Karpas-422 (cell line): ENCODE data around the gene FIGNL2. TPM values are rescaled to one million over a fixed set of nuclear protein-coding genes. Genes with fewer than 3 reads are reported as not detected.
A peak's percentile ranks its signal among the peaks of the same experiment; 100 is the strongest.

Experiments used
- DNase-seq: peaks from one replicate; pipeline ENCODE4 v3.0.0-alpha.2; 2015
- H2AFZ ChIP-seq: fragments of 200-600 bp; sonication (generic); 2 replicates; pipeline ENCODE4 v1.6.1; 2014; ENCODE audit warnings: antibody characterized with exemption, low read length, mixed read lengths
- H3K27ac ChIP-seq: fragments of 200-600 bp; sonication (generic); 2 replicates; pipeline ENCODE4 v1.5.1; 2014; ENCODE audit warnings: mild to moderate bottlenecking, low read length, moderate library complexity
- H3K27me3 ChIP-seq: fragments of 200-600 bp; sonication (generic); 2 replicates; pipeline ENCODE4 v1.6.1; 2014; ENCODE audit warnings: low read length, mixed read lengths
- H3K36me3 ChIP-seq: fragments of 200-600 bp; sonication (generic); 2 replicates; pipeline ENCODE4 v1.6.1; 2014; ENCODE audit warnings: low read length, mixed read lengths; ENCODE audit not compliant: insufficient read depth
- H3K4me1 ChIP-seq: fragments of 200-600 bp; sonication (generic); 2 replicates; pipeline ENCODE4 v1.6.1; 2014; ENCODE audit warnings: mild to moderate bottlenecking, low read length, mixed read lengths
- H3K4me2 ChIP-seq: fragments of 200-600 bp; sonication (generic); 2 replicates; pipeline ENCODE4 v1.6.1; 2014; ENCODE audit warnings: low read length, low read depth, mild to moderate bottlenecking; ENCODE audit not compliant: poor library complexity, severe bottlenecking
- H3K4me3 ChIP-seq: fragments of 200-600 bp; sonication (generic); 2 replicates; pipeline ENCODE4 v1.5.1; 2014; ENCODE audit warnings: mild to moderate bottlenecking, antibody characterized with exemption, low read length, mixed read lengths
- H3K79me2 ChIP-seq: fragments of 200-600 bp; sonication (generic); 2 replicates; pipeline ENCODE4 v1.6.1; 2014; ENCODE audit warnings: mild to moderate bottlenecking, low read length, mixed read lengths
- H3K9ac ChIP-seq: fragments of 200-600 bp; sonication (generic); 2 replicates; pipeline ENCODE4 v1.6.0; 2014; ENCODE audit warnings: low read length
- H3K9me2 ChIP-seq: fragments of 200-600 bp; sonication (generic), shearing (Covaris generic); replicated peaks from 2 replicates; pipeline ENCODE4 v1.6.0; 2014; ENCODE audit warnings: mild to moderate bottlenecking, low read length, moderate library complexity; ENCODE audit not compliant: insufficient read depth
- H3K9me3 ChIP-seq: fragments of 300-700, 200-600 bp; sonication (generic); 2 replicates; pipeline ENCODE4 v1.6.1; 2014; ENCODE audit warnings: low read length, mixed read lengths
- H4K20me1 ChIP-seq: fragments of 200-600 bp; sonication (generic); 2 replicates; pipeline ENCODE4 v1.6.1; 2014; ENCODE audit warnings: mild to moderate bottlenecking, antibody characterized with exemption, low read length, low read depth; ENCODE audit not compliant: insufficient read depth
- total RNA-seq: library from RNA; depleted of rRNA; stranded (reverse); fragments of >200 nt; shearing (Covaris generic); gene quantifications from 2 replicates; pipeline ENCODE4 v1.2.3, GENCODE V29; 2014; ENCODE audit warnings: low replicate concordance

FIGNL2 gene
- total RNA-seq, 1 experiment from 2014 or later, result not detected

DNA sequence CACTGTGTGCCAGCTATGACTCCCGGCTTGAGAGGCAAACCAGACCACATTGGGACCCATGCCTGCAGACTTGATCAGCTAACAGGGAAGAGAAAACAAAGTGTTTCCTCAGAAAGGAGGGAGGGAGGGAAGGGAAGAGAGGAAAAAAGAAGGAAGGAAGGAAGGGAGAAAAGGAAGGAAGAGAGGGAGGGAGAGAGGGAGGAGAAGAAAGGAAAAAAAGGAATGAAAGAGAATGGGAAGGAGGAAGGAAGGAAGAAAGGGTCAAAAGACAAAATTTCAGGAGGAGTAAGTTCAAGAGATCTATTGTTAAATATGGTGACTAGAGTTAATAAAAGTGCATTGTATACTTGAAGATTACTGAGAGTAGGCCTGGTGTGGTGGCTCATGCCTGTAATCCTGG, 18.9 kb downstream of the FIGNL2 start:
- Histone ChIP-seq H4K20me1 (peaks cover 3% of the 10 kb centered on the region; the same call in 1 of the 2 replicates), H2AFZ (no peak overlapping the region), H3K9me3 (no peaks in the 10 kb centered on the region), H3K36me3 (no peaks in the 10 kb centered on the region), H3K4me3 (no peak overlapping the region), H3K4me2 (no peak overlapping the region), H3K4me1 (no peaks in the 10 kb centered on the region), H3K9ac (no peak overlapping the region), H3K9me2 (no peaks in the 10 kb centered on the region), H3K27me3 (no peaks in the 10 kb centered on the region; the same call in 1 of the 2 replicates), H3K27ac (no peak overlapping the region), H3K79me2 (no peaks in the 10 kb centered on the region)
- DNase-seq, result no peak

DNA sequence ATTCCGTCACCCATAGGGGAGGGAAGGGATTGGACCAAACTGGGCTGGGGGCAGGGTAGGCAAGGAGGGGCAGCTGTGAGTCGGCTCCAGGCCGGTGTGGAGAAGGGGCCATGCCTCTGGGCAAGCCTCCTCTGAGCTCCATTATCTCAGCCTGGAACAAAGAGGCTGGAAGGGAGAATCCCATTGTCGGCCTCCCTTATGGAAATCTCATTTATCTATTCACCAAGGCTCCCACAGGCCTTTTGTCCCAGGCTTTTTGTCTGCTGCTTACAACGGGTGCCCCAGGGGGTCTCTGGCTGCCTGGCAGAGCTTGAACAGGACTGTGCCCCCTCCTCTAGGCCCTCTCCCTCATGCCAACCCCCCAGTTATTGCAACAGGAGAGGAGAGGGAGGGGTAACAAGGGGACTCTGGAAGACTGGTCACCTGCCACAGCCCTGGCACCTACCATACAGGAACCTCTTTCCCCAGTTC, 19.5 kb downstream of the FIGNL2 start:
- H3K9me3 ChIP-seq, result no peaks in the 10 kb centered on the region
- H3K79me2 ChIP-seq, result no peaks in the 10 kb centered on the region
- no peak overlapping the region for H2AFZ ChIP-seq
- DNase-seq, result no peak
- no peak overlapping the region for H3K4me2 ChIP-seq
- no peak overlapping the region for H3K4me3 ChIP-seq
- no peaks in the 10 kb centered on the region for H3K4me1 ChIP-seq
- H3K27me3 ChIP-seq, result no peaks in the 10 kb centered on the region; the same call in 1 of the 2 replicates
- no peak overlapping the region for H3K9ac ChIP-seq
- peaks cover 3% of the 10 kb centered on the region; the same call in 1 of the 2 replicates for H4K20me1 ChIP-seq
- no peak overlapping the region for H3K27ac ChIP-seq
- no peaks in the 10 kb centered on the region for H3K36me3 ChIP-seq
- H3K9me2 ChIP-seq, result no peaks in the 10 kb centered on the region

DNA sequence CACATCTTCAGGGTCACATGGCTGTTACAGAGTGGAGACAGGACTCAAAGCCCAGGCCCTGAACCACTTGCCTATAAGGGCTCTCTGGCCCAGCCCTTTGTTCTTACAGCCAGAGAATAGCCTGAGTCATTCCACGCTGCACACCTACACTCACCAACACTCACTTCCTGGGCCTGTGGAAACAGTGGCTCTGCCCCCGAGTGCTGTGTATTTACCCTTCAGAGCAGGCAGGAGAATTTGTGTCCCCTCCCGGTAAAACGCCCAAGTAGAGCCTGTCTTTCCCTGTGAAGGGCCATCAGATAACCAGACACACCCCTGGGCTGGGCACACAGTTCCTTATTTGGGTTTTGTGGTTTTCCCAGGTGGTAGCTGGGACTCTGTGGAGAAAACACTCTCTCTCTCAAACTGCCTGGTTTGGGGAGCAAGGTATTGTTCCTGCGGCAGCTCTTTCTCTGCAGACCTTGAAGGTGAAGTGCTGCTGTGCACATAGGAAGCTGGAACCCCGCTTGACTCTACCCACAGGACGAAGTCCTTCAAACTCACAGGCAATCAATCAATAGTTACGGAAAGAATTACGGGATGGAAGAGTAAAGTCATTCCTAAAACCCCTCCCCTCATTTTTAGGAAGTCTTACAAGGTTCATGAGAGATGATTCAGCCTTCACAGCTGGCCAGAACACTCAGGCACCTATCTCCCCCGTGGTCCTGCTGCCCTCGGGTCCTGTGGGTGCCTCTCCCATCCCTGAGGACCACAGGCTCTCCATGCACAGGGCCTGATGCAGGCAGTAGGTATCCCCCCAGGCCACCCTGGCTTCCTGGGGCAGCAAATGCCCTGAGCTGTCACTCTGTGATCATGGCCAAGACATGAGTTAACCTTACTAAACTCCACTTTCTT, 20.3 kb downstream of the FIGNL2 start:
- Histone ChIP-seq H2AFZ (no peak overlapping the region), H3K79me2 (no peaks in the 10 kb centered on the region), H3K27ac (no peak overlapping the region), H3K9me3 (no peaks in the 10 kb centered on the region), H4K20me1 (peaks cover 3% of the 10 kb centered on the region; the same call in 1 of the 2 replicates), H3K9ac (no peak overlapping the region), H3K27me3 (no peaks in the 10 kb centered on the region; the same call in 1 of the 2 replicates), H3K4me2 (no peak overlapping the region), H3K9me2 (no peaks in the 10 kb centered on the region), H3K36me3 (no peaks in the 10 kb centered on the region), H3K4me1 (no peaks in the 10 kb centered on the region), H3K4me3 (no peak overlapping the region)
- no peak for DNase-seq

DNA sequence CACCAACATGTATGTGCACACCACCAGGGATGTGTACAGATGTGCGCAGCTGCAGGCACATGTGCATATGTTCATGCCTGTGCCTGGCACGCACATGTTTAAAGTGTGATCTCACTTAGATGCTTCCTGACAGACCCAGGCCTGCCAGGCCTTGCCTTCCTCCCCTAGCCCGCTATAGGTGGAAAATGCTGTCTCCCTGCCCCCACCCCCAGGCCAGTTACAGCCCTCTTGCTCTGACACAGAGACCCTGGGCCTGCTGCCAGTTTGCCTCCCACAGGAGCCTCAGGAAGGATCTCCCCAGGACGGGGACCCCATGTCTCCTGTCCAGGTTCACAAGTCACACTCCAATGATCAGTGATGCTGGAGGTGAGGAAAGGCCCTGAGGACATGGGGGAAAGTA, 21.6 kb downstream of the FIGNL2 start:
- H3K9ac ChIP-seq, result no peak overlapping the region
- no peak overlapping the region for H3K4me2 ChIP-seq

DNA sequence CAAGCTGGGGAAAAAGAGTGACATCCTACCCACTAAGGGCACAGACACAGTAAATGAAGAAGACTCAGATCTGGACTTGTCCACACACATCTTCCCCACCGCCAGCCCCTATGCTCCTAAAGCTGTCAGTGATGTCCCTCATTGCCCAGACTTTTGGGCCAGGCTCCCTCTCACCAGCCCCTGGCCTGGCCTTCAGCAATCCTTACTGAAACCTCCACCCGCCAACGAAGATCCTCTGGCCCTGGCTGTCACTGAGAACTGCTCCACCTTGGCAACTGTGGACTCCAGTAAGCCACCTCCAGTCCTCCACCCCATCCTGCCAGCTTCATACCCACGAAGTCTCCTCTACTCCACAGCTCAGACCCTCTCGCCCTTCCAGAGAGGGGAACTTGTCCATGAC, 23.3 kb downstream of the FIGNL2 start:
- H3K4me2 ChIP-seq, result no peak overlapping the region
- no peak for DNase-seq
- no peaks in the 10 kb centered on the region; the same call in 1 of the 2 replicates for H3K27me3 ChIP-seq

More for the DNA sequence above, 21.6 kb downstream of the FIGNL2 start:
- DNase-seq, result no peak
- Histone ChIP-seq H3K36me3 (no peaks in the 10 kb centered on the region), H3K4me1 (no peaks in the 10 kb centered on the region), H3K79me2 (no peaks in the 10 kb centered on the region), H3K9me2 (no peaks in the 10 kb centered on the region), H3K4me3 (no peak overlapping the region), H4K20me1 (no peaks in the 10 kb centered on the region), H3K9me3 (no peaks in the 10 kb centered on the region), H2AFZ (no peak overlapping the region), H3K27ac (no peak overlapping the region), H3K27me3 (no peaks in the 10 kb centered on the region; the same call in 1 of the 2 replicates)

DNA sequence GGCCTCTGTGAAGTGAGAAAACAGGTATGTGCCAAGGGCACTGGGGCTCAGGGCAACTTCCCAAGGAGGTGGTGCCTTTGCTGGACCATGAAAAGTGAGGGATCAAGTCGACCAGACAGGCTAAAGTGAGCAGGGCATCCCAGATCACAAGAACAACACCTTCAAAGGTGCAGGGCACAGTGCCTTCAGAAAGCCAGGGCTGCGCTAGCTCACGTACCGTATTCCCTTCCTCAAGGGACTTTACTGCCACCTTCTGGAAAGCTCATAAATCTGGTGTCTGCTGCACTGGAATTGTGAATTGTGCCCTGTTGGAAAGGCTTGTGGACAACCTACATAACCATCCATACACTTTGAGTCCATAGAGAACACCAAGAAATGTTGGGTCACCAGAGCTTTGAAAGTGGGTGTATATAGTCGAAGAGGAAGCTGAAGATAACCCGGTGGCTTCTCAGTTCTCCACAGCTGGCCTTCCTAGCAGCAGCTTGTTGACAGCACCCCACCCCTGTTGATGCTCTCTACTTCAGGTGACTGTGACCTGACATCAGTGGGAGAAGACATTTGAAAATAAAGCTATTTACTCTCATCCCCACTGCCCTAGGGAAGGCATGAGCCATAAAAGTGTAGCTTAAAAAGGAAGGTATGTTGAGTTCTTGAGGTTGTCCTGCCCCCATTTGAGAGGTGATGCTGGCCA, 24.5 kb downstream of the FIGNL2 start:
- H3K9me2 ChIP-seq, result no peaks in the 10 kb centered on the region
- H3K4me3 ChIP-seq, result no peak overlapping the region
- H3K9ac ChIP-seq, result no peak overlapping the region
- no peak overlapping the region for H3K4me2 ChIP-seq
- H3K9me3 ChIP-seq, result no peaks in the 10 kb centered on the region
- H3K27me3 ChIP-seq, result no peaks in the 10 kb centered on the region; the same call in 1 of the 2 replicates
- no peaks in the 10 kb centered on the region for H3K36me3 ChIP-seq
- H3K79me2 ChIP-seq, result no peaks in the 10 kb centered on the region
- H4K20me1 ChIP-seq, result no peaks in the 10 kb centered on the region
- no peaks in the 10 kb centered on the region; the same call in 1 of the 2 replicates for H3K4me1 ChIP-seq
- DNase-seq, result peak; percentile 48
- no peak overlapping the region for H2AFZ ChIP-seq
- H3K27ac ChIP-seq, result no peak overlapping the region

More for the DNA sequence above, 23.3 kb downstream of the FIGNL2 start:
- H4K20me1 ChIP-seq, result no peaks in the 10 kb centered on the region
- H3K79me2 ChIP-seq, result no peaks in the 10 kb centered on the region
- H2AFZ ChIP-seq, result no peak overlapping the region
- H3K36me3 ChIP-seq, result no peaks in the 10 kb centered on the region
- H3K27ac ChIP-seq, result no peak overlapping the region
- H3K9ac ChIP-seq, result no peak overlapping the region
- no peaks in the 10 kb centered on the region for H3K9me2 ChIP-seq
- H3K9me3 ChIP-seq, result no peaks in the 10 kb centered on the region
- no peak overlapping the region for H3K4me3 ChIP-seq
- H3K4me1 ChIP-seq, result no peaks in the 10 kb centered on the region; the same call in 1 of the 2 replicates

DNA sequence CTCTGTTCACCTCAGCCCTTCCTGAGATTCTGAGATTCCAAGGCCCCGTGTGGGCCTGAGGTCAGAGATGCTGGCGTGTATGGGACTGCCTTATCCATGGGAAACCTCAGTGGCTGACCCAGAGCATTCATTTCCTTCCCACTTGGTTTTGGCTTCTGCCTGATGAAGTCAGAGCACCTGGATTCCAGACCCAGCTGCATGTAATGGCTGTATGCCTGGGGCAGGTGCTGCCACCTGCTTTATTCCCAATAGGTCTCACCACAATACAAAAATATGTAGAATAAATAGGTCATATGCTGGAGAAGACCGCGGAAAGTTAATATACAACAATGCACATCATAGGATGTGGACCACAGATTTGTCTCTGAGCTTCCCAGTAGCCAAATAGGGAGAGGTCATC, 25.6 kb downstream of the FIGNL2 start:
- Histone ChIP-seq H3K36me3 (no peaks in the 10 kb centered on the region), H3K79me2 (no peaks in the 10 kb centered on the region), H3K4me1 (no peaks in the 10 kb centered on the region; the same call in 1 of the 2 replicates), H3K27me3 (no peaks in the 10 kb centered on the region; the same call in 1 of the 2 replicates), H2AFZ (no peak overlapping the region), H3K9ac (no peak overlapping the region), H3K9me2 (no peaks in the 10 kb centered on the region), H3K9me3 (no peaks in the 10 kb centered on the region), H4K20me1 (no peaks in the 10 kb centered on the region), H3K27ac (no peak overlapping the region), H3K4me2 (no peak overlapping the region), H3K4me3 (no peak overlapping the region)
- no peak for DNase-seq

DNA sequence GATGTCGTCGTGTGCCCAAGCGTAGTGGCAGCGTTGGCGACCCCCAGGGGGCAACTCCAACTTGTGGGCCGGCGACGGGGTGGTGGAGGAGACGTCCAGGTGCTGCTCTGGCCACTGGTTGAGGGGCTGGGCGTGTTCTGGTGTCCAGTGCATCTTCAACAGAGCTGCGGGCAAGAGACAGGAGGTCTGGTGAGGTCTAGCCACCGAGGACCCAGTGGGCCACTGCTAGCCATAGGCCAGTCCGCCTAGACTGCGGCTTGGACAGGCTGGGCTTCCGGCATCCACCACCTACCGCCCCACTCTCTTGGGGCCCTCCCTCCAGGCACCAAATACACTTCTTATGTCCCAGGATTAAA, 26.3 kb downstream of the FIGNL2 start:
- H3K4me3 ChIP-seq, result no peak overlapping the region
- no peak overlapping the region for H2AFZ ChIP-seq
- no peak overlapping the region for H3K9ac ChIP-seq
- H3K9me2 ChIP-seq, result no peaks in the 10 kb centered on the region
- no peak overlapping the region for H3K27ac ChIP-seq
- no peak for DNase-seq
- no peaks in the 10 kb centered on the region for H4K20me1 ChIP-seq
- H3K4me1 ChIP-seq, result no peaks in the 10 kb centered on the region; the same call in 1 of the 2 replicates
- H3K79me2 ChIP-seq, result no peaks in the 10 kb centered on the region
- H3K9me3 ChIP-seq, result no peaks in the 10 kb centered on the region
- no peak overlapping the region for H3K4me2 ChIP-seq
- no peaks in the 10 kb centered on the region for H3K27me3 ChIP-seq
- H3K36me3 ChIP-seq, result no peaks in the 10 kb centered on the region
